ENCODE results near the gene SGF29.

Gene SGF29

DNA sequence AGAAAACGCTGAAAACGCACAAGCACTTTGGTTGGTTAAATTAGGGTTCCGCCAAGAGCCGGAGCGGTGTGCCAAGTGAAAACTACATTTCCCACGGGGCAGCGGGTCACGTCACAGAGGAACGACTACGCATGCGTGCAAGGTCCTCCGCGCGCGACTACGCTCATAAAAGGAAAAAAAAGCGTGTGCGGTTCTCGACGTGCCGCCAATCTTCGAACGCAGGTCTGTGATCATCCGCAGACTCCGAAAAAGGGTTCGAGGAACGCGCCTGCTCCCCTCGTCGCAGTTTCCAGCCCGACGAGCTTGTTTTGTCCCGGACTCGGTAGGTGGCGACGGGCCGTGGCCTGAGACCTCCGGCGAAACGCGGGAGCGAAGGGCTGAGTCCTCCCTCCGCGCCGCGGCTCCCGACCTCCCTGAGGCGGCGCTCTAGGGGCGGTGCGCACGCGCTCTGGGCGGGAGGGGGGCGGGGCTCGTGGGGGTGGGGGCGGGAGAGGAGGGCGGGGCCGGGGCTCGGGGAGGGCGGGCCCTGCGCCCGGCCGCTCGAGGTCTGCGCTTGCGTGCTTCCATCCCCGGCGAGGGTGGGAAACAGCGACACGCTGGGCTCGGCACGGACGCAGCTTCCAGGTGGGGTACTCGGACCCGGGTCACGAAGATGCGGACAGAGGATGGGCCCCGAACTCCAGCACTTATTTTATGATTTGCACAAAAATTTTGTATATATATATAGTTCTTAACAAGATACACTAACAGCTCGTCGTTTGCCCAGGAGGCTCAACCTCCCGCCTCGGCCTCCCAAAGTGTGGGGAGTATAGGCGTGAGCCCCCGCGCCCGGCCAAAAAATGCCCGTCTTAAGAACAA lies at the start of gene SGF29:
TSS of gene SGF29 (plus strand) at position 145 of the 858 bp plus-strand sequence. CDS start 27,150 bp downstream, outside the sequence.
- TF ChIP-seq TCF12 (IDR thresholded peaks at IDR 0.05; ENCODE audit: low read depth) (peak; percentile 70; the same call in 1 of the 2 replicates), TAF1 (IDR thresholded peaks at IDR 0.05; ENCODE audit: low read depth) (peak; percentile 70), CREB1 (IDR thresholded peaks at IDR 0.05; ENCODE audit: low read depth) (peak; percentile 80), YY1 (IDR thresholded peaks at IDR 0.05; ENCODE audit: low read depth) (0 out of 2 replicates have a peak, but pooled peaks have one; percentile 29), EP300 (IDR thresholded peaks at IDR 0.05; ENCODE audit: borderline replicate concordance) (no peak), ZBTB7A (IDR thresholded peaks at IDR 0.05; ENCODE audit: low read depth) (peak; percentile 40; the same call in 1 of the 2 replicates), FOXM1 (IDR thresholded peaks at IDR 0.05; ENCODE audit: borderline replicate concordance, low read depth) (no peak), NFIC (IDR thresholded peaks at IDR 0.05) (0 out of 2 replicates have a peak, but pooled peaks have one; percentile 17)
- TF ChIP-seq, protein P1, sequence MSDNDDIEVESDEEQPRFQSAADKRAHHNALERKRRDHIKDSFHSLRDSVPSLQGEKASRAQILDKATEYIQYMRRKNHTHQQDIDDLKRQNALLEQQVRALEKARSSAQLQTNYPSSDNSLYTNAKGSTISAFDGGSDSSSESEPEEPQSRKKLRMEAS (IDR thresholded peaks at IDR 0.05) = peak; percentile 90
- TF ChIP-seq, protein P2, sequence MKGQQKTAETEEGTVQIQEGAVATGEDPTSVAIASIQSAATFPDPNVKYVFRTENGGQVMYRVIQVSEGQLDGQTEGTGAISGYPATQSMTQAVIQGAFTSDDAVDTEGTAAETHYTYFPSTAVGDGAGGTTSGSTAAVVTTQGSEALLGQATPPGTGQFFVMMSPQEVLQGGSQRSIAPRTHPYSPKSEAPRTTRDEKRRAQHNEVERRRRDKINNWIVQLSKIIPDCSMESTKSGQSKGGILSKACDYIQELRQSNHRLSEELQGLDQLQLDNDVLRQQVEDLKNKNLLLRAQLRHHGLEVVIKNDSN (IDR thresholded peaks at IDR 0.05) = no peak; the same call in 1 of the 2 replicates

DNA sequence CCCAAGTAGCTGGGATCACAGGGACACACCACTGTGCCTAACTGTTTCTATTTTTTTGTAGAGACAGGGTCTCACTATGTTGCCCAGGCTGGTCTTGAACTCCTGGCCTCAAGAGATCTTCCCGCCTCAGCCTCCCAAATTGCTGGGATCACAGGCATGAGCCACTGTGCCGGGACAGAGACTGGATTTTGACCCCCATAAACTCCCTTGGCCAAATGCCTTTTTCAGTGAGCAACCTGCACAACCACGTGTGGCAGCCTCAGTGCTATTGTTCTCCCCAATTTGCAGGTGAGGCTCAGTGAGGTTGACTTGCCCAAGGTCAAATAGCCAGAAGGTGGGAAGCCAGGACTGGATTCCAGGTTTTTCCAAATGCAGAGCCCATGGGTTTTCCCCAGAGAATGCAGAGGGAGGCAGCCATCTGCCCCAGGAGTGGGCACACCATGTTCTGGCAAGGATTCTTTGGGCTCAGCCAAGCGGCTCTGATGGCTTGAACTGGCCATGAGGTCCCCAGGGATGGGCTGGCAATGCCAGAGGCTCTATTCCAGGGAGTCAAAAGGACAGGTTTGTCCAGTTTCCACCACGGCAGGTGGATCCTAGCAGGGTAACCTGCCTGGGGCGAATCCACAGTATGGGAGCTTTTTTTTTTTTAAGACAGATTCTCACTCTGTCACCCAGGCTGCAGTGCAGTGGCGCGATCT lies 48.9 kb upstream of the SGF29 start:
- peak; percentile 59 for TF ChIP-seq EP300 (IDR thresholded peaks at IDR 0.05; ENCODE audit: borderline replicate concordance)
- TF ChIP-seq EGR1 (IDR thresholded peaks at IDR 0.05) = no peak
- TF ChIP-seq ZBTB7A (IDR thresholded peaks at IDR 0.05; ENCODE audit: low read depth) = no peak
- TF ChIP-seq, protein P2 (IDR thresholded peaks at IDR 0.05) = no peak
- TF ChIP-seq, protein P1 (IDR thresholded peaks at IDR 0.05) = peak; percentile 68
- TF ChIP-seq NFIC (IDR thresholded peaks at IDR 0.05) = peak; percentile 79
- TF ChIP-seq TAF1 (IDR thresholded peaks at IDR 0.05; ENCODE audit: low read depth) = no peak
- TF ChIP-seq CREB1 (IDR thresholded peaks at IDR 0.05; ENCODE audit: low read depth) = no peak
- no peak for TF ChIP-seq FOXM1 (IDR thresholded peaks at IDR 0.05; ENCODE audit: borderline replicate concordance, low read depth)
- peak; percentile 88 for TF ChIP-seq TCF12 (IDR thresholded peaks at IDR 0.05; ENCODE audit: low read depth)
- TF ChIP-seq RAD21 (IDR thresholded peaks at IDR 0.05; ENCODE audit: low read depth) = peak; percentile 21; the same call in 1 of the 2 replicates
- TF ChIP-seq TEAD4 (IDR thresholded peaks at IDR 0.05) = peak; percentile 56
- no peak for TF ChIP-seq YY1 (IDR thresholded peaks at IDR 0.05; ENCODE audit: low read depth)
- no peak for TF ChIP-seq CEBPB (IDR thresholded peaks at IDR 0.05)
- TF ChIP-seq, protein P3, sequence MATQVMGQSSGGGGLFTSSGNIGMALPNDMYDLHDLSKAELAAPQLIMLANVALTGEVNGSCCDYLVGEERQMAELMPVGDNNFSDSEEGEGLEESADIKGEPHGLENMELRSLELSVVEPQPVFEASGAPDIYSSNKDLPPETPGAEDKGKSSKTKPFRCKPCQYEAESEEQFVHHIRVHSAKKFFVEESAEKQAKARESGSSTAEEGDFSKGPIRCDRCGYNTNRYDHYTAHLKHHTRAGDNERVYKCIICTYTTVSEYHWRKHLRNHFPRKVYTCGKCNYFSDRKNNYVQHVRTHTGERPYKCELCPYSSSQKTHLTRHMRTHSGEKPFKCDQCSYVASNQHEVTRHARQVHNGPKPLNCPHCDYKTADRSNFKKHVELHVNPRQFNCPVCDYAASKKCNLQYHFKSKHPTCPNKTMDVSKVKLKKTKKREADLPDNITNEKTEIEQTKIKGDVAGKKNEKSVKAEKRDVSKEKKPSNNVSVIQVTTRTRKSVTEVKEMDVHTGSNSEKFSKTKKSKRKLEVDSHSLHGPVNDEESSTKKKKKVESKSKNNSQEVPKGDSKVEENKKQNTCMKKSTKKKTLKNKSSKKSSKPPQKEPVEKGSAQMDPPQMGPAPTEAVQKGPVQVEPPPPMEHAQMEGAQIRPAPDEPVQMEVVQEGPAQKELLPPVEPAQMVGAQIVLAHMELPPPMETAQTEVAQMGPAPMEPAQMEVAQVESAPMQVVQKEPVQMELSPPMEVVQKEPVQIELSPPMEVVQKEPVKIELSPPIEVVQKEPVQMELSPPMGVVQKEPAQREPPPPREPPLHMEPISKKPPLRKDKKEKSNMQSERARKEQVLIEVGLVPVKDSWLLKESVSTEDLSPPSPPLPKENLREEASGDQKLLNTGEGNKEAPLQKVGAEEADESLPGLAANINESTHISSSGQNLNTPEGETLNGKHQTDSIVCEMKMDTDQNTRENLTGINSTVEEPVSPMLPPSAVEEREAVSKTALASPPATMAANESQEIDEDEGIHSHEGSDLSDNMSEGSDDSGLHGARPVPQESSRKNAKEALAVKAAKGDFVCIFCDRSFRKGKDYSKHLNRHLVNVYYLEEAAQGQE (IDR thresholded peaks at IDR 0.05; ENCODE audit: low read depth) = no peak

DNA sequence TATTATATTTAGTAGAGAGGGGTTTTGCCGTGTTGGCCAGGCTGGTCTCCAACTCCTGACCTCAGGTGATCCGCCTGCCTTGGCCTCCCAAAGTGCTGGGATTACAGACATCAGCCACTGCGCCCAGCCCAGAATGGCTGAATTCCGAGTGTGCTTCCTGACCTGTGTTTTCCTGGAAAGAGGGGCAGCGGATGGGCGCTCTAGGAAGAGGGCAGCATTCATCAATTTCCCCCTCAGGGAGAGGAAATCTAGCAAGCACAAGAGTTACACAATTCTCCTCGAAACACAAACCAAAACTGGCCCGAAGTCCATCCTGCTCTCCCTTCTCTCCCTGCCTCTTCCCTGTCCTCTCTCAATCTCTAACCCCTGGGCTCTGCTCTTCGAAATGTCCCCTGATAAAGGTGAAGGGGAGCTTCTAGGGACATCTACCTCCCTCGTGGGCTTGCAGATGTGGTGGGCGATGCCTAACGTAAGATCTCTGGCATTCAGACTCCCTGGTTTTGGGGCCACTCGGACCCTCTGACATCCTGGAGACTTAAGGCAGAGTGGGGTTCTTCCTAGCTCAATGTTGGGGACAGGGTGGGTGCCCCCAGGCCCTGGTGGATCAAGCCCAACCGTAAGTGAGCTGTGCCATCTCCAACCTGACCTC lies 48.1 kb upstream of the SGF29 start:
- no peak for TF ChIP-seq EGR1 (IDR thresholded peaks at IDR 0.05)
- no peak for TF ChIP-seq CREB1 (IDR thresholded peaks at IDR 0.05; ENCODE audit: low read depth)
- TF ChIP-seq RAD21 (IDR thresholded peaks at IDR 0.05; ENCODE audit: low read depth) = no peak
- TF ChIP-seq, protein P3 (IDR thresholded peaks at IDR 0.05; ENCODE audit: low read depth) = no peak
- TF ChIP-seq ZBTB7A (IDR thresholded peaks at IDR 0.05; ENCODE audit: low read depth) = no peak

DNA sequence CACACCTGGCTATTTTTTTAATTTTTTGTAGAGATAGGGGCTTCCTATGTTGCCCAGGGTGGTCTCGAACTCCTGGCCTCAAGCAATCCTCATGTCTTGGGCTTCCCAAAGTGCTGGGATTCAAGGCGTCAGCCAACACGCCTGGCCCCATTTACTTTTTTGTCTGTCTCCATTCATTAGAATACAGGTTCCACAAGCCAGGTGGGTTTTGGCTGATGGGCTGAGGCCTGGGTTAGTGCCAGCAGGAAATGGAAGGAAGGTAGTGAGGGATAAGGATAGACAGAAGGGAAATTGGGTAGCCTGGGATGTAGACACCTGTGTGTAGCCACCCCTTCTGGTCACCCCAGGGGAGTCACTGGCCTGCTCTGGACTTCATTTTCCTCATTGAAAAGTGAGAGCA lies 42.7 kb upstream of the SGF29 start:
- TF ChIP-seq CREB1 (IDR thresholded peaks at IDR 0.05; ENCODE audit: low read depth) = no peak
- no peak for TF ChIP-seq TCF12 (IDR thresholded peaks at IDR 0.05; ENCODE audit: low read depth)
- TF ChIP-seq, protein P1 (IDR thresholded peaks at IDR 0.05) = no peak
- no peak for TF ChIP-seq EP300 (IDR thresholded peaks at IDR 0.05; ENCODE audit: borderline replicate concordance)
- TF ChIP-seq, protein P3 (IDR thresholded peaks at IDR 0.05; ENCODE audit: low read depth) = no peak
- no peak for TF ChIP-seq CEBPB (IDR thresholded peaks at IDR 0.05)
- TF ChIP-seq NFIC (IDR thresholded peaks at IDR 0.05) = 0 out of 2 replicates have a peak, but pooled peaks have one; percentile 30
- TF ChIP-seq, protein P2 (IDR thresholded peaks at IDR 0.05) = no peak
- no peak for TF ChIP-seq YY1 (IDR thresholded peaks at IDR 0.05; ENCODE audit: low read depth)
